Ovary (tissue), 9 donors: Measurements from ENCODE around the gene FAM47E. TPM values are rescaled to one million over a fixed set of nuclear protein-coding genes. Genes with fewer than 3 reads are reported as not detected.

ENCODE experiments used
- DNase-seq, 5 donors: peaks; one replicate each; pipeline ENCODE4 v3.0.0-alpha.2; 2019 to 2020
- H3K27ac ChIP-seq, 2 donors: fragments of 200-600 bp; one replicate each; pipeline versions ENCODE4 v1.5.1 to v1.8.0; 2019 to 2022
- H3K27me3 ChIP-seq: fragments of 200-600 bp; one replicate; pipeline ENCODE4 v1.8.0; 2022
- H3K36me3 ChIP-seq: fragments of 200-600 bp; sonication (generic); one replicate; pipeline ENCODE4 v1.5.1; 2019
- H3K4me1 ChIP-seq: one replicate; pipeline ENCODE4 v1.8.1; 2013; ENCODE audit warnings: mild to moderate bottlenecking, moderate library complexity; ENCODE audit not compliant: insufficient read depth
- H3K4me3 ChIP-seq: fragments of 200-600 bp; sonication (generic); one replicate; pipeline ENCODE4 v1.5.1; 2017
- H3K9me3 ChIP-seq, 2 donors: fragments of 200-600 bp in 1 of 2; sonication (generic) in 1 of 2; one replicate each; pipeline versions ENCODE4 v1.5.1 to v1.8.1; 2013 to 2019; ENCODE audit warnings: mild to moderate bottlenecking in 1 of 2, moderate library complexity in 1 of 2
- CTCF ChIP-seq, 3 donors: fragments of 450-650 bp in 2 of 3; fragments of 200-600 bp in 1 of 3; IDR thresholded peaks; one replicate each; pipeline versions ENCODE4 v1.5.1 to v1.8.0; 2016 to 2022; ENCODE audit warnings: antibody characterized with exemption in 3 of 3, mild to moderate bottlenecking in 1 of 3
- EP300 ChIP-seq: sonication (generic); formaldehyde crosslinking; IDR thresholded peaks from one replicate; pipeline ENCODE4 v1.6.1; 2017; ENCODE audit warnings: antibody characterized with exemption
- POLR2A ChIP-seq: fragments of 450-650 bp; IDR thresholded peaks from one replicate; pipeline ENCODE4 v1.6.1; 2017; ENCODE audit warnings: antibody characterized with exemption, mild to moderate bottlenecking, moderate library complexity
- WGBS, 3 donors: extraction: QIAGEN DNeasy Blood & Tissue Kit in 1 of 3; methylation state at CpG; one replicate each; pipeline versions ENCODE4 v1.1.5 to v1.1.7; 2013 to 2017; 5-methylcytosine and 5-hydroxymethylcytosine counted together
- intact Hi-C, 4 donors: fragments of 100-400 bp; cut with DNase I; formaldehyde crosslinking; loops; one replicate each; pipeline versions ENCODE4 v1.11.0 to v1.15.1; 2022 to 2023
- polyA plus RNA-seq, 2 donors: library from polyadenylated mRNA; stranded (reverse); fragments of 200-250 nt in 1 of 2; fragments of 350-450 nt in 1 of 2; fragmentation: Illumina TruSeq in 1 of 2; extraction: RNeasy Lipid Tissue Mini Kit (QIAGEN cat#74804) in 1 of 2; gene quantifications; one replicate each; pipeline ENCODE4 v1.2.3, GENCODE V29; 2013 to 2014
- total RNA-seq, 7 donors: library from RNA; depleted of rRNA in 2 of 7; stranded (reverse); fragments of >200 nt in 2 of 7; fragmentation: NEBNext Ultra II Directional in 3 of 7; extraction: Animal tissue kit (Norgen Biotek cat#: 25700) in 3 of 7; gene quantifications; one replicate each; pipeline versions ENCODE4 v1.1.0 to v1.2.4, GENCODE V29; 2016 to 2023
- donor health status: DM: no; HTN: no; CAD: no; lungs with moderate emphysema.
- donor health status: DM: no; HTN: no; CAD: no.
- donor health status: Bipolar disorder and iron deficiency.
- donor health status: DM: yes; HTN: yes; CAD: no.
- donor health status: DM: no; HTN: no; CAD: no.
- donor health status: DM: yes; HTN: yes; CAD: no.

Gene FAM47E
- total and polyA plus RNA-seq, 9 donors: 0.08 to 8.2 (median 2.1) TPM

- intact Hi-C loops: no loop called here
- TF ChIP-seq EP300 (no peak), POLR2A (no peak), CTCF (IDR thresholded peaks at IDR 0.05) (no peak)
- no peaks in the 10 kb centered on the region for H3K36me3 ChIP-seq
- no peaks in the 10 kb centered on the region for H3K9me3 ChIP-seq
- DNase-seq: no peak
- H3K4me1 ChIP-seq: no peaks in the 10 kb centered on the region
- no peaks in the 10 kb centered on the region for H3K27me3 ChIP-seq
- no peak overlapping the region for H3K27ac ChIP-seq
- H3K4me3 ChIP-seq: no peak overlapping the region
- WGBS, 3 donors: 93 to 95% (median 94%) methylated on average over 6 of the region's 6 CpGs
Observed at GRCh38 chr4:76271248-76271647, 19.7 kb downstream of the FAM47E start.

- H3K9me3 ChIP-seq: no peaks in the 10 kb centered on the region
- no peaks in the 10 kb centered on the region for H3K27me3 ChIP-seq
- no peaks in the 10 kb centered on the region for H3K36me3 ChIP-seq
- H3K4me3 ChIP-seq: no peak overlapping the region
- H3K27ac ChIP-seq: no peak overlapping the region
- intact Hi-C loops: no loop called here
- no peak for TF ChIP-seq POLR2A
- TF ChIP-seq EP300: no peak
- TF ChIP-seq CTCF (IDR thresholded peaks at IDR 0.05): no peak
- H3K4me1 ChIP-seq: no peaks in the 10 kb centered on the region
- no peak for DNase-seq
Observed at GRCh38 chr4:76272073-76272472, 20.6 kb downstream of the FAM47E start.

- Histone ChIP-seq H3K4me3 (no peak overlapping the region), H3K4me1 (no peaks in the 10 kb centered on the region), H3K36me3 (no peaks in the 10 kb centered on the region), H3K27me3 (no peaks in the 10 kb centered on the region), H3K9me3 (no peaks in the 10 kb centered on the region), H3K27ac (no peak overlapping the region)
- WGBS, 3 donors: 34 to 87% (median 47%) methylated on average over 1 of the region's 1 CpG
- intact Hi-C loops: no loop called here
- no peak for DNase-seq
- TF ChIP-seq CTCF (IDR thresholded peaks at IDR 0.05) (no peak), EP300 (no peak), POLR2A (no peak)
Observed at GRCh38 chr4:76272582-76272981, 21.1 kb downstream of the FAM47E start.

GRCh38 chr4:76272999-76273398, 21.5 kb downstream of the FAM47E start:
- Histone ChIP-seq H3K36me3 (no peaks in the 10 kb centered on the region), H3K27ac (no peak overlapping the region), H3K4me1 (no peaks in the 10 kb centered on the region), H3K9me3 (no peaks in the 10 kb centered on the region), H3K4me3 (no peak overlapping the region), H3K27me3 (no peaks in the 10 kb centered on the region)
- 74 to 80% (median 74%) methylated on average over 5 of the region's 5 CpGs for WGBS, 3 donors
- intact Hi-C loops: no loop called here
- DNase-seq: no peak
- TF ChIP-seq CTCF (IDR thresholded peaks at IDR 0.05): no peak
- TF ChIP-seq POLR2A: no peak
- TF ChIP-seq EP300: no peak
